GM19397 (cell line): ENCODE results near the gene SWI5.

ENCODE experiments used
- ATAC-seq: cut with Tn5 transposase; IDR thresholded peaks from one replicate; pipeline ENCODE4 v1.9.1; 2021; ENCODE audit warnings: mild to moderate bottlenecking, moderate library complexity; ENCODE audit not compliant: unreplicated experiment

Gene SWI5

DNA sequence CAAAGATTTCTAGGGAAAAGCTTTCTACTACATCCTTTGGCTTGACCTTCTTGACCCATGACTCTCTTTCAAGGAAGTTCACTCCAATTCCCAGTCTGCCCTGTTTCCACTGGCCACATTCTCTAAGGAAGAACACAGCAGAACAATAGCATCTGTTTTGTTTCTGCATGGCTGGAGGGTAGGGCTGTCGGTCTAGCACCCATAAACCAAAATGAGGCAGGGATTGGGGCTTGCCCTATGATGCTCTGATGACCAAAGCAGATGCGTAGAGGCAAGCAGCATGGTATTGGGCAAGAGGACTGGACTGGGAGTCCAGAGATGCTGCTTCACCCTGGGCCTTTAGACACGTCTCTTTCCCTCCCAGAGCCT, 24.4 kb upstream of the SWI5 start:
- no peak for ATAC-seq

DNA sequence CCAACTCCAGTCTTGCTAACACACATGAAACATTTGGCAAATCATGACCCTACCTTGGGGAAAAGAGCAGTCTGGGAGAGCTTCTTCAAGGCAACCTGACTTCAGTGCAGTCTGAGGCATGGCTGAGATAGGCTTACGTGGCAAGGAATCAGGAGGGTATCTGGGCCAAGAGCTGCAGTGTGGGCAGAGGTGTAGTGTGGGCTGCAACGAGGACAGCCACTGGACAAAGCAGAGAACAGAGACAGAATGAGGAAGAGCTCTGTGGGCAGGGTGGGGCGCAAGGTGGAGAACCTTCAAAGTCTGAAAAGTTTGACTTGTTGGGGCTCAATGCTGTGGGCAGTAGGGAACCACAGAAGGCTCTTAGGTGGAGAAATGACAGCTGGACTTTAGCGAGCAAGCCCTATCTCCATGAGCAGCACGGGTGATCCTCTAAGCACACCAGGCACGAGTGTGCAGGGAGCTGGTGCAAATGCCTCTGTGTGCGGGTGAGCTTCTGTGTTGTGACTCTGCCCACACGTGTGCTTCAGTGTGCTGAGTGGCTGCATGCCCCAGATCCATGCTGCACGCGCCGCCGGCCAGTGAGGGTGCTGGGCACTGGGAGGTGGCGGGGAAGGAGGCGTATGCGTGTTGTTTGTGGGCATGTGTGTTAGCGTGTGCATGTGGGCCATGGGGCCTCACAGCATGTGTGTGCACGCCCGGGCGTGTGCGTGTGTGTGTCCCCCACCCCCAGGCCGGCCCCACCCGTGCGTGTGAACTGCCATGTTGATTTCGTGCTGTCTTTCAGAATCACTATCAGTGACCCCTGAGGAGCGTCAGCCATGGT, 23.5 kb upstream of the SWI5 start:
- no peak for ATAC-seq

DNA sequence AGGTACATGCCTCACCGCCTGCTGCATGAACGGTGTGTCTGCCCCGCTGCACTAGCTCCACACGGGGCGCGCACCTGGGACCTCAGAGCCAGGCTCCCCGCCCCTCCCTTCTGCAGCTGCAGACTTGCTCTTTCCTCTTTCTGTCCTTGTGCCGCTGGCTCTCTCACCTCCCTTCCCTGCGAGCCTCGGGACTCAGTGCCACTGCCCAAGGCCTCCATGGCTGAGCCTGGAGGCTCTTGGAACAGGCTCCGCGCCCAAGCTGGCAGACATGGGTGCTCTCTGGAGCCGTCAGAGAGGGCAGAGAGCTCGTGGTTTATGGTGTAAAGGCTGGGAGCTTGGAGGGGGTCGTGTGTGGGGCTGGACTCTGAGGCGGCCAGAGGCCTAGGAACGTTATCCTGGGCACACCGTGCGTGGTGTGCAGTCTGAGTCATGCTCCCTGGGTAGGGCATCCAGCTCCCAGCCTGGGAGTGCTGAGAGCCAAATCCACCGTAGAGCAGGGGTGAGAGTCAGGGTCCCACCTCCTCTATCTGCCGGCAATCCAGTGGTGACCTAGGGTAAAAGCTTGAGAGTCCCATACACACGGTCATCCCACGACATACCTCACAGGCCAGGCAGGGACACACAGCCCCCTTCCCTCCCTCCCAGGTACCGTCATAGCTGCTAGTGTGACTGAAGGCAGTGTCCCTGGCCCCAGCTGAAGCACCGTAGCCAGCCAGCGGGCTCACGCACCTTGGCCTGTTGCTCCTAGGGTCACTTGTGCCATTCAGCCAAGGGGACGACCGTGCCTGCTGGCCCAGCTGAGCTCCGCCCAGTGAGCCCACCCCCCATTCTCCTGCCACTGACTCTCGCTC, 22.7 kb upstream of the SWI5 start:
- no peak for ATAC-seq

DNA sequence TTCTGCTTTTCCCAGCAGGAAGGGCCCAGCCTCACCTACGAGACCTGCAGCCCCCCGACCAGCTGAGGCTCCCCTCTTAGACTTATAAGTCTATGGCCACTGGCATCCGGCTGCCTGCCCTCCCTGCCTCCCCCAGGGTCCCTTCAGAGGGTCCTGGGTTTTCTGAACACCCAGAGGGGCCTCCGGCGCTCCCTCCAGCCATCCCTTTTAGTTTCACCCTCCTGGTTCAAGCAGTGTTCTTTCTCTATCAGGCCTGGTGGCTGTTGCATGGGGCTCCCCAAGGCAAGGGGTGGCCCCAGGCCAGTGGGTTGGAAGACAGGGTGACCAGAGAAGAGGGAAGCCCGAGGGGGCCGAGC, 22.1 kb upstream of the SWI5 start:
- no peak for ATAC-seq

DNA sequence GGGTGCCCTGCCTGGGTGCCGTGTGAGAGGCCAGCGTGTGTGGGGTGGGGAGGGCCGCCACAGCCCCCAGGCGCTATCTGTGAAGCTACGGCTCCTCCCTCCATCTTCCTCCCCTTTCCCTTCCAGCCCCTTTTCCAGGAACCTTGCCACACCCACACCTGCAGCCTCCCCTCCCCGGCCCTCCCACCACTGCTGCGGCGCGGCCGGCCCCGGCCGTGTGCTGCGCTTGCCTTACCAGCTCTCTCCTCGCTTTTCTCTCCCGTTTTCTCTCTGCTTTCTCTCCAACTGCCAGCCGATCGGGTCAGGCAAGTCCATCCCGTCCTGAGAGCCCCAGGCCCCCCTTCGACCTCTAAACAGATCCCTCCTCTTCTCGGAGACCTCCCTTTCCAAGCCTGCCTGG, 21.7 kb upstream of the SWI5 start:
- no peak for ATAC-seq

DNA sequence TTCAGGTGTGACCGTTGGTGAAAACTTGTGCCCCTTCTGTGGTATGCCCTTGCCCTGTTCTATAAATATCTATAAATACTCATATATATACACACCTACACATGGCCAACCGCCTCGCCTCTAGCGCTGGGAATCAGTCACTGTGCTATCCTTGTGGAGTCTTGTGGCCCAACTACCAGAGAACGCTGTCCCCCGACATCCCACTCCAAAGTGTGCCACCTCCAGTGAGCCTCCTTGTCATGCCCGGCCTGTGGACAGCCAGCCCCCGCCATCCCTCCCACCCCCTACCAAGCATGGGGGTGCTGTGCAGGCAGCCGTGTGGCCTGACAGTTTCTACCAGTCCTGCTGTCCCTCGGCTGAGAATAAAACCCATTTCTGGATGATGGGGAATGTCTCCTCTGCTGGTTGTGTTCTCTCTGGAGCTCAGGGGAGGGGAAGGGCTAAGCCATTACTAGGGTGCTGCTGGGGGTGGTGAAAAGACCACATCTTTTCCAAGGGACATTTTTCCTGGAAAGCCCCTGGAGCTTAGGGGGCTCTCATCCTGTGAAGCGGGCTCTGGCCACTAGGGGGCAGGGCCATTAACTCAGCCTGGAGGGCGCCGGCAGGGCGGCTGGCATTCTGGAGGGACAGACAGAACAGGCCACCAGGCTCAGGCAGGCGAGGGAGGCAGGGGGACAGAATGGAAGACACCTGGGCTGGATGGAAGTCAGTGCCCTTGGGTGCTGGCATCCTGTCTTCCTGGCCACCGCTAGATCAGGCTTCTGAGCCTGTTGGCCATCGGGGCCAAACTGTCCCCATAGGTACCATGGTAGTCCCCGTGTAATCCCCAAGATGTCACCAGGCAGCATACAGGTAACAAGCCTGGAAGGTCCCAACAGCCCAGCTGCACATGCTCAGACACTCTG, 21.0 kb upstream of the SWI5 start:
- ATAC-seq: no peak

DNA sequence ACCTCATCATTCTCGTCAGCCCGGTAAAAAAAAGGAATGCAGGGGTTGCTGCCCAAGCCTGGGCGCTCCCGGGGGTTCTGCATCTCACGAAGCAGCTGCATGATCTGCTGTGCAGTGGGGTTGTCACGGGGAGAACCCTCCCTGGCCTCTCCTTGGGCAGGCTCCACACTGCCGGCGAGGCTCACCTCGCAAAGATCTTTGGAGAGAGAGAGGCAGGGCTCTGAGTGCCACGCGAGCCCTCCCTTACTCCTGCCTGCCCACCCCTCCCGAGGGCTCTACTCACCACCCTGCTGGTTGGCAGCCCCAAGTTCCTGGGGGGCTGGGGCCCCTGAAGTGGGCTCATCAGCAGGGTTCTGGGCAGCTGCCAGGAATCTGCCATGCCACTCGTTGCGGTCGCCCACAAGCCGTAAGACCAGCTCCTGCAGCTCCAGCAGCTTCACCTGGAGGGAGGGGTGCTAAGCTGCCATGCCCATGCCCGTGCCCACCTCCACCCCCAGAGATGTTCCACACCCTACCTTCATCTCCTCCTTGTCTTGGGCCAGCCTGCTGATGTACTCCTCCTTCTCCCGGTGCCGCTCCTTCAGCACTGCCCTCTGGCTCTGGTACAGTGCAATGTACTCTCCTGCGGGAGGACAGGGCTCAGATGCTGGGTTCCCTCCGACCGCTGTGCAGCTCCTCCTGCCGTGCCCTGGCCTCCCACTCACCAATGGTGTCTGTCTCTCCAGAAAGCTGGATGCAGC, 18.8 kb upstream of the SWI5 start:
- no peak for ATAC-seq

DNA sequence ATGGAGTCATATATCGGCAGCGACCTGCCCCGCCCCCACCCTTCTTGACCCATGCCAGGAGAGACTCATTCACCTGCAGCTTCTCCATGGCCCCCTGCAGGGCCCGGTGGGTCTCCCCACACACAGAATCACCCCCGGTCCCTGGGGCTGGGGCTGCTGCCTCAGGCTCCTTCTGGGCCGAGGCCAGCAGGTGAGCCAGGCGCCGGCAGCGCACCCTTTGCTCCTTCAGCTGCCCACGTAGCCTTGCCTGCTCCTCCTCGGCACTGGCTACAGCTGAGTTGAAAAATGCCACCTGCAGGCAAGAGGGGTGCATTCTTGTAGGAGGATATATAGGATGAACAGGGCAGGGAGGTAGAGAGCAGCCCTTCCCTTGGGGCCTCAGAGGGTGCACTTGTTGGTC, 18.2 kb upstream of the SWI5 start:
- no peak for ATAC-seq

DNA sequence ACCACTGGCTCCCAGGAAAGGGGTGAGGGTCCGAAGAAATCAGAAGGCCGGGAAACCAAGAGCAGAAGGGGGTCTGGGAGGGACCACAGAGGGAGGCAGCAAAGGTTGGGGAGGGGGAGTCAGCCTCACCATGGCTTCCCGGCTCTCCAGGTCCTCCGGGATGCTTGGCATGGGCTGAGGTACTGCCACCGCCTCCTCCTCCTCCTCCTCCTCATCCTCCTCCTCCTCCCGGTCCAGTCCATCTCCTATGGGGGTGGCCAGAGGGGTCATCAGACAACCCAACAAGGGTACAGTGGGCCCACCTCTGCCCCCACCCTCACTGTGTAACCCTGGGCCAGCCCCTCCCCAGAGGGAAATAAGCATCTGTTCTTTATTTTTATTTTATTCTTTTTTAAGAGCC, 17.8 kb upstream of the SWI5 start:
- ATAC-seq: no peak

DNA sequence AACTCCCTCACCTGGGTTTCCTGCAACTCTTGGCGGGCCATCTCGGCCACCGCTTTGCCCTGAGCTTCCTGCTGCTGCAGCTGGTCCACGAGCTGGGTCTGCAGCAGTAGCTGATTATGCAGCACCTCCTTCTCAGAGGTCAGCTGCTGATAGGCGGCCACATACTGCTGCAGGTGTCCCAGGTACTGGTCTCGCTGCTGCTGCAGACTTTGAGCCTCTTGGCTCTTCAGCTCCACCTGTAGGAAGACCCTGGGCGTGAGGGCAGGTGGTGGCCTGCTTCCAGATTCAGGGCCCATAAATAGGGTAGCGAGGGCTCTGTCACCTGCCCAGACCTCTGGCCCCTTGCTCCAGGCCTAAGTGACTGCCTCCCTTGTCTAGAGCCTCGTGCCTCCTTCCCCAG, 16.9 kb upstream of the SWI5 start:
- ATAC-seq: no peak

DNA sequence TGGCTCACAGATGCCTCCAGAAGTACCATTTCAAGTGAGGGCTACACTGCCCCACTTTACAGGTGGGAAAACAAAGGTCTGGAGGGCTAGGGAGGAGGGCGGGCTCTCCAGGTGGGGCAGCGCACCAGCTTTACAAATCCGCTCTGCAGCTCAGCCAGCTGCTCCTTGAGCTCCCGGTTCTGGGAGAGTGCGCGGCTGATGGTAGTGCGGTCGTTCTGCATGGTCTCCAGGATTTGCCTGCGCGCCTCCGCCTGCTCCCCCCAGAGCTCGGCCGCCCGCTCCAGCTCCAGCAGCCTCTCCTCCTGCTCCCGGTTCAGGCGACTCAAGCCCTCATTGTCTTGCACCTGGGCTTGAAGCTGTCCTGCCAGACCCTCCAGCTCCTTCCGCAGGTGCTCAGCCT, 15.7 kb upstream of the SWI5 start:
- no peak for ATAC-seq

DNA sequence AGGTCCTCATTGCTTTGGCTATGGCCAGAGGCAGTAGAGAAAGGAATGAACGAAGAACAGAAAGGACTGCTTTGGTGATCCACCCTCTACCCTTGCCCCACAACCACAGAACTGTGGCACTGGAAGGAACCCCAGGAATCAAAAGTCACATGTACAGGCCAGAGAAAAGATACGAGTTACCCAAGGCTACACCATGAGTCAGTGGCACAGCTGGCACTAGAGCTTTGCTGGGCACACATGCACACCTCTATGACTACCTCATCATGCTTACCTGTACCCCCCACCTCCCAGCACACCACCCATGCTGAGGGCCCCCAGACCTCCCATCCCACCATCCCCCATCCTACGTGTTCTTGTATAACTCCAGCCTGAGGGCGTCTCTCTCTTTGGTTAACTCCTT, 13.4 kb upstream of the SWI5 start:
- no peak for ATAC-seq

DNA sequence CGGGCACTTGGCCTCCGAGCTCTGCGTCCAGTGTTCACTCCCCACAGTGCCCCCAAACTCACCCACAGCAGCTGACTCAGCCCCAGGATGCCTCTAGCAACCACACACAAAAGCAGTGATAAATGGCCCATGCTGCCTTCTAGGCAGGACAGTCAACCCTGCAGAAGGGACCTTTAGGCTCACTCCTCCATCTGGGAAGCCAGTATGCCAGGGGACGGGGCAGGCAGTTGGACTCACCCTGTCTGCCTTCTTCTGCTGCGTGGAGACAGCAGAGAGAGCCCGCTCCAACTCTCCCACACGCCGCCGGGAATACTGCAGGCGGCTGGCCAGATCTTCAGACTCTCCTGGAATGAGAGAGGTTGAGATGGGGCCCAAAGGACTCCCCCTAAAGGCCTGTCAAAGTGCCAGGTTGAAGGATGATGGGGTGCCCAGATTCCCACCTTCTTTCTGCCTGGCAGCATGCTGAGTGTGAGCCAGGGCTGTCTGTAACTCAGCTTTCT, 10.7 kb upstream of the SWI5 start:
- no peak for ATAC-seq

DNA sequence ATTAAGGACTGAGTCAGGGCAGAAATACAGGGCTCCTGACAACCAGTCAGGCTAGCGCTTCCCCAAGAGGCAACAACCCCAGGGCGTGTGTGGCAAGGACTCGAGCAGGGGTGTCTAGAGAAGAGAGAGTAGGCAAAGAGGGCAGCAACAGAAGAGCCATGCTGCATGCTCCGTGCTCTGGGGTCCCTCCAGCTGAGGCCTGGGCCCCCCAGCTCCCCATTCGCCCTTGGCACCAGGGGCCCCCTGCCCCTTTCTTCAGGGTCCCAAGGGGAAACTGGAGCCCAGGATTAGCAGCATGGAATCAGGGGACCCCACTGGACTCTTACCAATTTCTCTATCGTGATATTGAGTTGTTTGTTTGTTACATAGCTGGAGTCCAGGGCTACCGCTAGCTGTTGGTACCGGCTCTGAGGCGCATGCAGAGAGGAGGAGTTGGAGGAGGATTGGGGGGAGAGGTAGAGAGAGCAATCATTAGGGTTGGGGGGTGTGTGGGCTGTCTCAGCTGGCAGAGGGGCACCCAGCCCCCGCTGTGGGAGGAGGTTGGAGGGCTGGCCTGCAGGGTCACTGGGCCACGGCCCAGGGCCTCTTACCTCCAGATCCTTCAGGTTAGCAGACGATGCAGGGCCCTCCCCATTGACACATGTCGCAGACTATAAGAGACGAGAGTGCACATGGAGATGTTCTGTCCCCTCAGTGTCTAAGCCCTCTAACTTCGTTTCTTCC, 9.0 kb upstream of the SWI5 start:
- no peak for ATAC-seq

DNA sequence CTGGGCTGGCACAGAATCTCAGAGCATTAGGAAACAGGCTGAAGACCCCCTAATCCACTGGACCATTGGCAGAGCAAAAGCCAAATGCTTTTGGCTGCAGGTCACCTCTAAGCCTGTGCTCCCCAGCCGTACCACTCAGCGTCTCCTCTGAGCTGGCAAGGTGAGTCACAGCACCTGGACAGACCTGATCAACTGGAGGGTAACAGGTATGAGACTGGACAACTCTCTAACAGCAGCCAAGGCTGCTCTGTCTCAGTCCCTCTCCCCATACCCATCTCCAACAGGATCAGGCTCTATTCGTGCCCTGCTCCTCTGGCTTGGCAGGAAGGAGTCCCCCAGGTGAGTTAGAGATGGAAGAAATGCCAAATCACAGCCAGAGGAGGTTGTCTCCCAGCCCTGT, 5.0 kb upstream of the SWI5 start:
- ATAC-seq: no peak

DNA sequence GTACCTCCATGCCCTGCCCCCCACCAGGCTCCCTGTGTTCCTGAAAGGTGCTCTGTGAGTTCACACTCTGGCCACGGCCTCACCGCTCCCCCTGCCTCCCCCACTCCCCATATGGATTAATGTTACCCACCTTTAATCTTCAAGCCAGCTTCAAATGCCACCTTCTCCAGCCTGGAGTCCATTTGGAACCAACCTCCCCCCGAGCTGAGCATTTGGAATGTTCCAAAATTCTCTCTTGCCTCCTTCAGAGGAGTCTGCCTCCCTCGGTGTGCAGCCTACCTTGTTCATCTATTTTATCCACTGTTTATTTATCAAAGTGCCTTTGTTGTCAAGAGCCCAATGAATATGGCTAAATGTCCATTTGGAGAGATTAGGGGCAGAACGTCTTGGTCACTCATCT, 4.6 kb upstream of the SWI5 start:
- ATAC-seq: no peak

DNA sequence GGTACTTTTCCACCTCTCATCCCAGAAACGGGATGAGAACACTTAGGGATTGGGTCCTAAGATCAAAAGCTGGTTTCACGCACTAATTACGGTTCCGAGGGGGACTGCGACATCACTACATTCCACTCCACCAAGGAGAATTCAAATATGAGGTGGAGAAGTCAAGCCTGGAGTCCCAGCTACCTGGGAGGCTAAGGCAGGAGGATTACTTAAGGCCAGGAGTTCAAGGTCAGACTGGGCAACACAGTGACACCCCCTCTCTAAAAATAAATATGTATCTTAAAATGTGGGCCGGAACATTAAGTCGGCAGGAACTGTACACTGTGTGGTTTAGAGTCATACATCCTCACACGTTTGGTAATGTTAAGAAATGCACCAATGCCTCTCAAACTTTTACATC, 1.8 kb upstream of the SWI5 start:
- ATAC-seq: no peak

DNA sequence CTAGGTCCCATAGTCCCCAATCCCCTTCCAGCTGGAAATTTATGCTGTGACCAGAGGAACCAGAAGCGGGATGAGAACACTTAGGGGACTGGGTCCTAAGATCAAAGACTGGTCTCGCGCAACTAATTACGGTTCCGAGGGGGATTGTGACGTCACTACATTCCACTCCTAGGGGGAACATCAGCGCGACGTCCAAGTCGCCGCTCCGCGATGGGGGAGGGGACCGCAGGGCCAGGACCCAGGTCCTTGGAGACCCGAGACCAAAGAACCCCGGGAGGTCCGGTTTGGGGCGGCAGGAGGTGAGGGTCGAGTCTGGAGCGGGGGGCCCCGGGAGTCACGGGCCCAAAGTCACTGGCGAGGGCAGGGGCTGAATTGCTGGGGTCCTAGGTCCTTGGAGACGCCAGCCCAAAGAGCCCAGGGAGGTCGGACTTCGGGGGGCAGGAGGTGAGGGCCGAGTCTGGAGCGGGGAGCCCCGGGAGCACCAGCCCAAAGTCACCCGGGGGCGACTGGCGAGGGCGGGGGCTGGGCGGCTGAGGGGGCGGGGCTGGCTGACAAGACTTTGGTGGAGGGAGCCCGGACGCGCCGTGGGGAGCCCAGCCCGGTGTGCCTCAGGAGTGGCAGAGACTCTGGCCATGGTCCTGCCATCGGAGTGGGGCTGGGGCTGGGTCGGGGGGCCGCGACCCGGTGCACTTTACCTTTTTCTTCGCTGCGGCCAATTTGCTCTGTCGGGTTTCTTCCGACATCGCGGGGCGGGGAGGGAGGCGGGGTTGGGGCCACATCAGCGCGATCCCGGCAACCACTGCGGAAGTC, 673 bp upstream of the SWI5 start, which contains the start of gene GOLGA2:
GOLGA2 (minus strand) TSS at position 810 of the 810 bp plus-strand sequence; CDS start at position 779, 31 bp downstream.
- ATAC-seq: peak; percentile 42
